Measurements from ENCODE around the gene ASB3.
"Not testable (repeated sequence)": the region's sequence is repeated elsewhere in the genome, so short reads cannot be mapped to it uniquely, and the experiment has no call there.

Gene ASB3

GRCh38 chr2:53786352-53786704, 425 bp downstream of the ASB3 start:
- DNase-seq = no peak

GRCh38 chr2:53785366-53785765, 1.4 kb downstream of the ASB3 start:
- DNase-seq = no peak

GRCh38 chr2:53784436-53784835, 2.3 kb downstream of the ASB3 start:
- no peak for DNase-seq

GRCh38 chr2:53782676-53783075, 4.1 kb downstream of the ASB3 start:
- DNase-seq = no peak

- DNase-seq = no peak
Measured at GRCh38 chr2:53780056-53780455, 6.7 kb downstream of the ASB3 start.

GRCh38 chr2:53778536-53779162, 8.1 kb downstream of the ASB3 start:
- DNase-seq = no peak

GRCh38 chr2:53777134-53777533, 9.6 kb downstream of the ASB3 start:
- no peak for DNase-seq

GRCh38 chr2:53770264-53770663, 16.5 kb downstream of the ASB3 start:
- DNase-seq = no peak

GRCh38 chr2:53769318-53769945, 17.3 kb downstream of the ASB3 start:
- DNase-seq = no peak

GRCh38 chr2:53768242-53768542, 18.6 kb downstream of the ASB3 start:
- DNase-seq = no peak

GRCh38 chr2:53767405-53768241, 19.1 kb downstream of the ASB3 start, which contains the start of gene CHAC2:
TSS of gene CHAC2 (plus strand) at chr2:53767804. CDS start at chr2:53767887, 83 bp downstream.
- peak; percentile 72 for DNase-seq

- DNase-seq = no peak
Measured at GRCh38 chr2:53765767-53766166, 21.0 kb downstream of the ASB3 start.

GRCh38 chr2:53757206-53757605, 29.5 kb downstream of the ASB3 start:
- DNase-seq = not testable (repeated sequence)

GRCh38 chr2:53756644-53757043, 30.1 kb downstream of the ASB3 start:
- no peak for DNase-seq

- no peak for DNase-seq
Measured at GRCh38 chr2:53755121-53755520, 31.6 kb downstream of the ASB3 start.

- no peak for DNase-seq
Measured at GRCh38 chr2:53753041-53753440, 33.7 kb downstream of the ASB3 start.

GRCh38 chr2:53752385-53752784, 34.4 kb downstream of the ASB3 start:
- DNase-seq = no peak

GRCh38 chr2:53751728-53752127, 35.0 kb downstream of the ASB3 start:
- DNase-seq = no peak

GRCh38 chr2:53750041-53750768, 36.5 kb downstream of the ASB3 start:
- no peak for DNase-seq

- DNase-seq = no peak
Measured at GRCh38 chr2:53744395-53745065, 42.2 kb downstream of the ASB3 start.

GRCh38 chr2:53740170-53740569, 46.6 kb downstream of the ASB3 start:
- no peak for DNase-seq

GRCh38 chr2:53739032-53739431, 47.7 kb downstream of the ASB3 start:
- DNase-seq = no peak

- no peak for DNase-seq
Measured at GRCh38 chr2:53737091-53737490, 49.7 kb downstream of the ASB3 start.

Measured in activated CD4-positive, alpha-beta T cell treated with anti-CD3 and anti-CD28 coated beads for 1 hour (primary cell).